Testis (tissue), 2 donors: ENCODE data around the gene FOLR3.

Experiments used
- CTCF ChIP-seq, 3 experiments: fragments of 450-650 bp in 2 of 3; fragments of 200-600 bp in 1 of 3; sonication (generic) in 1 of 3; IDR thresholded peaks; one replicate each; pipeline ENCODE4 v1.5.1; 2016 to 2019; ENCODE audit warnings: antibody characterized with exemption in 3 of 3, mild to moderate bottlenecking in 2 of 3, moderate library complexity in 1 of 3
- POLR2A ChIP-seq: fragments of 450-650 bp; IDR thresholded peaks from one replicate; pipeline ENCODE4 v1.6.1; 2017; ENCODE audit warnings: antibody characterized with exemption, mild to moderate bottlenecking, moderate library complexity

- TF ChIP-seq CTCF (IDR thresholded peaks at IDR 0.05), result no peak
- no peak for TF ChIP-seq POLR2A
Observed at GRCh38 chr11:72188267-72188666, 52.7 kb downstream of the FOLR3 start.
